VCaP (cell line): ENCODE data around the gene ZNF462.

ENCODE experiments used
- H3K27ac ChIP-seq: fragments of 450-650 bp; 2 replicates; pipeline ENCODE4 v1.5.1; 2017
- CTCF ChIP-seq: fragments of 450-650 bp; conservative IDR thresholded peaks from 2 replicates; pipeline ENCODE4 v1.5.1; 2017; ENCODE audit warnings: mild to moderate bottlenecking, moderate library complexity

ZNF462 gene

DNA sequence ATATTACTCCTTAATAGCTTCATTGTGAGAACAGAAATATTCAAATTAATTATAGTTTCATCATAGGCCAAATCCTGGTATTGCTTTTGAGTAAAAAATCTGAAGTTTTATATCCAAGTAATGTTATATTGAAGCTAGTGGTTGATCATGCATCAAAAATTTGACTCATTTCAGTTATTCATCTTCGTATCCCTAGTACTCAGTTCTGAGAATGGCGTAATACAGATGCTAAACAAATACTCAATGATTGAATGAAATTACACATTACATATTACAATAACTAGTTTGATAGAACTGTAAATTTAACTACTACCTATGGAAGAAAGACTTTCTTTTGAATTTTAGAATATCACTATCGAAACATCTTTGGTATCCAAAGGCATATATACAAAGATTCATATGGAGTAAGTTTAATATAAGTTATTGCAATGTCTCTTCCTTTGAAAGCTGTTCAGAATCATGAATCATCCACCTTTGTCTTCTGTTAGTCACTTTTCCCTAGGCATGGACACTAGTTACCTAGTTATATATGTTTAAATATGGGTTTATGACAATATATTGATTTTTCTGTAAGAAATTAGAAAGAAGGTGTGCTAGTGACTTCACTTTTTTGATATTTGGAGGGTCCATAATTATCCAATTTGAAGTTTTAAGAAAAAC is 5.0 kb upstream of the ZNF462 start:
- TF ChIP-seq CTCF = no peak
- H3K27ac ChIP-seq = no peak overlapping the region

GRCh38 chr9:106859957-106860720 is 2.8 kb upstream of the ZNF462 start:
- TF ChIP-seq CTCF = no peak
- H3K27ac ChIP-seq = peak overlapping the region; percentile 97

GRCh38 chr9:106860721-106861639 is 2.0 kb upstream of the ZNF462 start:
- TF ChIP-seq CTCF = no peak
- peak overlapping the region; percentile 97 for H3K27ac ChIP-seq

- TF ChIP-seq CTCF = no peak
- H3K27ac ChIP-seq = peak overlapping the region; percentile 97
Measured at GRCh38 chr9:106861640-106862109, 1.3 kb upstream of the ZNF462 start.

- no peak for TF ChIP-seq CTCF
- peak overlapping the region; percentile 97 for H3K27ac ChIP-seq
Measured at GRCh38 chr9:106862110-106862820, 701 bp upstream of the ZNF462 start.

GRCh38 chr9:106864373-106865143 is 1.6 kb downstream of the ZNF462 start:
- TF ChIP-seq CTCF = no peak

More at GRCh38 chr9:106864373-106865143, 1.6 kb downstream of the ZNF462 start:
- H3K27ac ChIP-seq = peak overlapping the region; percentile 97
